HL-60/S4 (cell line): ENCODE results near the gene GIMAP7.

ENCODE experiments used
- in situ Hi-C: fragments of 300-500 bp; cut with MboI; formaldehyde crosslinking; loops from 2 replicates; pipeline ENCODE4 v1.14.3; 2022; ENCODE audit warnings: low sequenced_read_pairs

GIMAP7 gene

GRCh38 chr7:150568714-150569113 is 54.0 kb downstream of the GIMAP7 start:
- in situ Hi-C loops: no loop called here

DNA sequence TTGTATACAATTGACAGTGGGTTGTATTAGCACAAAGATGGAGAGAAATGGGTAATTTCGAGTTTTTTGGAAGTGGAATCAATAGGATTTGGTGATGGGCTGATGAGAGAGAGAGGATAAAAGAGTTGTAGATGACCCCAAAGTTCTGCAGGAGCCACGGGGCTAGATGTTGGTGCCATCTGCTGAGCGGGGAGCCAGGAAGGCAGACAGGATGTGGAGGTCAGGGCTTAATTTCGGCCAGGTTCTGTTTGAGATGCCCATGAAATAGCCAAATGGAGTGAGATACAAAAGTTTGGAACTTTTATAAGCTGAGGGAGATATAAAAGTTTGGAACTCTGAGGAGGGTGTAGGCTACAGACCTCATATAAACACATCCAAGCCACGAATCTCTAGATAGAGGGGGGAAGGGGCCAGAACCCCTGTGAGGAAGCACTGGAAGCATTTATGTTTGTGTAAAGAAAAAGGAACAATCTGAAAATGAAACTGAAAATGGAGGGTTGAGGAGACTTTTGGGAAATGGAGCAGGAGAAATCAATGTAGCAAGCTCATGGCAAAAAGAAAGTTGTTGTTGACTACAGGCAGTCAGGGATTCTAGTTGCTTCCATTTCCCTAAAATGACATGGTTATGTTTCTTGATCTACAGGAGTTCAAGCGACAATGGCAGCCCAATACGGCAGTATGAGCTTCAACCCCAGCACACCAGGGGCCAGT is 54.7 kb downstream of the GIMAP7 start:
- in situ Hi-C loops: no loop called here
